ENCODE measurements around the gene FIGNL1.

GRCh38 chr7:50497068-50497642 is 47.0 kb upstream of the FIGNL1 start:
- TF ChIP-seq POLR2AphosphoS5 (IDR thresholded peaks at IDR 0.05; ENCODE audit: low read depth, low read length) (no peak), REST (IDR thresholded peaks at IDR 0.05; ENCODE audit: insufficient read depth in 1 of 2, low read depth in 2 of 2, low read length in 2 of 2) (no peak), SIN3A (IDR thresholded peaks at IDR 0.05; ENCODE audit: borderline replicate concordance, insufficient read depth, low read length) (no peak), TAF1 (IDR thresholded peaks at IDR 0.05; ENCODE audit: borderline replicate concordance, insufficient read depth, low read length) (no peak)
